A549 (cell line): Measurements from ENCODE around the gene DNMT3L. TPM values are rescaled to one million over a fixed set of nuclear protein-coding genes. Genes with fewer than 3 reads are reported as not detected.

ENCODE experiments used
- ATAC-seq, 2 experiments: fragments of 200-7000 bp in 1 of 2; fragments of >200 bp in 1 of 2; cut with Nextera tagmentation in 1 of 2; cut with Tn5 transposase in 1 of 2; 3 replicates each; pipeline versions ENCODE4 v1.8.0 to v1.9.1; 2018 to 2020; ENCODE audit warnings: mild to moderate bottlenecking in 1 of 2, moderate library complexity in 1 of 2
- CTCF ChIA-PET: fragments of 300-600 bp; sonication (Branson Sonifier 250); formaldehyde crosslinking; extraction: SDS; loops from one replicate; lab custom pipeline; 2021; ENCODE audit warnings: antibody characterized with exemption, inconsistent platforms; lab: Yijun Ruan, JAX
- POLR2A ChIA-PET: fragments of 350-600 bp; formaldehyde crosslinking; extraction: SDS; loops from one replicate; lab custom pipeline; 2021; ENCODE audit warnings: antibody characterized with exemption, inconsistent platforms; lab: Yijun Ruan, JAX
- DNase-seq, 2 experiments: peaks; one replicate each; pipeline versions ENCODE4 v3.0.0 to v3.0.0-alpha.2; 2011 to 2016; ENCODE audit warnings: low read depth in 1 of 2, low spot score in 1 of 2
- FAIRE-seq: peaks from 2 replicates; lab custom pipeline; 2011; peaks lifted over from hg19 to GRCh38; lab: Jason Lieb, UNC
- H3K27ac ChIP-seq, 2 experiments: fragments of >200 bp; sonication (Bioruptor Twin); formaldehyde crosslinking; 3 replicates each; pipeline ENCODE4 v1.5.1; 2016 to 2017
- H3K4me1 ChIP-seq: fragments of >200 bp; sonication (Bioruptor Twin); formaldehyde crosslinking; 3 replicates; pipeline ENCODE4 v1.6.1; 2016
- H3K4me2 ChIP-seq: fragments of >200 bp; sonication (Bioruptor Twin); formaldehyde crosslinking; 3 replicates; pipeline ENCODE4 v1.6.1; 2016
- H3K4me3 ChIP-seq: fragments of >200 bp; sonication (Bioruptor Twin); formaldehyde crosslinking; 3 replicates; pipeline ENCODE4 v1.5.1; 2016
- H3K9me3 ChIP-seq: fragments of >200 bp; sonication (Bioruptor Twin); formaldehyde crosslinking; 3 replicates; pipeline ENCODE4 v1.6.1; 2016
- BHLHE40 ChIP-seq: IDR thresholded peaks from 2 replicates; pipeline ENCODE4 v1.6.1; 2012; ENCODE audit warnings: low read depth, low read length, inconsistent platforms
- CBX2 ChIP-seq: fragments of 200-600 bp; sonication (generic); IDR thresholded peaks from 2 replicates; pipeline ENCODE4 v1.6.1; 2016; ENCODE audit warnings: low read depth, mild to moderate bottlenecking, borderline replicate concordance
- CHD2 ChIP-seq: fragments of 150-350 bp; IDR thresholded peaks from 2 replicates; pipeline ENCODE4 v1.6.1; 2014; ENCODE audit warnings: low read length; ENCODE audit not compliant: partially characterized antibody
- E2F6 ChIP-seq: IDR thresholded peaks from 2 replicates; pipeline ENCODE4 v1.6.1; 2012; ENCODE audit warnings: low read depth, borderline replicate concordance
- EHF ChIP-seq: fragments of 250-450 bp; sonication (Bioruptor Pico); IDR thresholded peaks from 2 replicates; pipeline ENCODE4 v1.5.0; 2020; ENCODE audit warnings: mild to moderate bottlenecking
- EHMT2 ChIP-seq: fragments of 200-600 bp; sonication (generic); IDR thresholded peaks from 2 replicates; pipeline ENCODE4 v1.6.1; 2016; ENCODE audit warnings: antibody characterized with exemption, low read depth, mild to moderate bottlenecking, moderate library complexity
- ELK1 ChIP-seq: fragments of 150-350 bp; IDR thresholded peaks from 2 replicates; pipeline ENCODE4 v1.6.1; 2014; ENCODE audit warnings: low read depth, mild to moderate bottlenecking, low read length
- EP300 ChIP-seq, 2 experiments: fragments of >200 bp; sonication (Bioruptor Twin); formaldehyde crosslinking; IDR thresholded peaks; 2 replicates in 1 of 2; 3 replicates in 1 of 2; pipeline ENCODE4 v1.6.1; 2016 to 2017
- FOSB ChIP-seq: fragments of 250-450 bp; sonication (Bioruptor Pico); IDR thresholded peaks from 2 replicates; pipeline ENCODE4 v1.5.0; 2020; ENCODE audit warnings: mild to moderate bottlenecking, moderate library complexity
- FOSL2 ChIP-seq, 2 experiments: fragments of 450-650 bp in 1 of 2; fragments of >200 bp in 1 of 2; sonication (Bioruptor Twin) in 1 of 2; formaldehyde crosslinking; IDR thresholded peaks; 2 replicates each; pipeline versions ENCODE4 v1.5.0 to v1.6.1; 2016 to 2020; ENCODE audit warnings: mild to moderate bottlenecking in 1 of 2, moderate library complexity in 1 of 2
- GATA3 ChIP-seq: IDR thresholded peaks from 2 replicates; pipeline ENCODE4 v1.6.1; 2012; ENCODE audit warnings: borderline replicate concordance
- HDAC2 ChIP-seq: fragments of 200-600 bp; sonication (generic); IDR thresholded peaks from 2 replicates; pipeline ENCODE4 v1.6.1; 2016
- HOXA7 ChIP-seq: fragments of 250-450 bp; sonication (Bioruptor Pico); IDR thresholded peaks from 2 replicates; pipeline ENCODE4 v1.5.0; 2020; ENCODE audit warnings: mild to moderate bottlenecking, moderate library complexity
- HOXB13 ChIP-seq: fragments of 250-450 bp; sonication (Bioruptor Pico); IDR thresholded peaks from 2 replicates; pipeline ENCODE4 v1.5.0; 2020; ENCODE audit warnings: low read depth, mild to moderate bottlenecking, moderate library complexity
- JUNB ChIP-seq: fragments of >200 bp; sonication (Bioruptor Twin); formaldehyde crosslinking; IDR thresholded peaks from 2 replicates; pipeline ENCODE4 v1.6.1; 2016
- KDM5A ChIP-seq: fragments of 200-600 bp; sonication (generic); IDR thresholded peaks from 2 replicates; pipeline ENCODE4 v1.6.1; 2016; ENCODE audit warnings: antibody characterized with exemption, mild to moderate bottlenecking
- MAFK ChIP-seq: fragments of 450-650 bp; IDR thresholded peaks from 2 replicates; pipeline ENCODE4 v1.6.1; 2014; ENCODE audit not compliant: partially characterized antibody
- MAZ ChIP-seq: fragments of 150-350 bp; IDR thresholded peaks from 2 replicates; pipeline ENCODE4 v1.6.1; 2014; ENCODE audit warnings: antibody characterized with exemption, low read depth, low read length, borderline replicate concordance
- NR3C1 ChIP-seq: fragments of >200 bp; sonication (Bioruptor Twin); formaldehyde crosslinking; IDR thresholded peaks from 3 replicates; pipeline ENCODE4 v1.6.1; 2017
- POLR2AphosphoS2 ChIP-seq: conservative IDR thresholded peaks from 2 replicates; pipeline ENCODE4 v1.6.1; 2012; ENCODE audit warnings: low read length, improper control_type of control experiment, inconsistent platforms
- RAD21 ChIP-seq, 2 experiments: fragments of >200 bp in 1 of 2; sonication (Bioruptor Twin) in 1 of 2; formaldehyde crosslinking in 1 of 2; IDR thresholded peaks in 1 of 2; conservative IDR thresholded peaks in 1 of 2; 2 replicates in 1 of 2; 3 replicates in 1 of 2; pipeline ENCODE4 v1.6.1; 2012 to 2018; ENCODE audit warnings: inconsistent platforms in 1 of 2
- RCOR1 ChIP-seq: fragments of 150-350 bp; IDR thresholded peaks from 2 replicates; pipeline ENCODE4 v1.6.1; 2014; ENCODE audit warnings: antibody characterized with exemption, low read length, low read depth
- REST ChIP-seq: fragments of 200-600 bp; sonication (generic); IDR thresholded peaks from 2 replicates; pipeline ENCODE4 v1.6.1; 2016; ENCODE audit warnings: antibody characterized with exemption, mild to moderate bottlenecking, moderate library complexity
- RFX5 ChIP-seq: fragments of 450-650 bp; IDR thresholded peaks from 2 replicates; pipeline ENCODE4 v1.7.1; 2014; ENCODE audit warnings: antibody characterized with exemption, mild to moderate bottlenecking, moderate library complexity
- RNF2 ChIP-seq: fragments of 200-600 bp; sonication (generic); IDR thresholded peaks from 2 replicates; pipeline ENCODE4 v1.6.1; 2016; ENCODE audit warnings: low read depth, mild to moderate bottlenecking, antibody characterized with exemption, moderate library complexity, borderline replicate concordance
- SMC3 ChIP-seq: fragments of >200 bp; sonication (Bioruptor Twin); formaldehyde crosslinking; IDR thresholded peaks from 3 replicates; pipeline ENCODE4 v1.6.1; 2018; ENCODE audit warnings: inconsistent platforms
- ZNF302 ChIP-seq: fragments of 250-450 bp; sonication (Bioruptor Pico); IDR thresholded peaks from 2 replicates; pipeline ENCODE4 v1.9.0; 2021; ENCODE audit warnings: inconsistent platforms, mild to moderate bottlenecking, moderate library complexity
- ZSCAN20 ChIP-seq: fragments of 250-450 bp; sonication (Bioruptor Pico); IDR thresholded peaks from 2 replicates; pipeline ENCODE4 v1.8.0; 2022; ENCODE audit warnings: mild to moderate bottlenecking, moderate library complexity
- WGBS: methylation state at CpG from one replicate; pipeline ENCODE4 v1.1.6; 2017; ENCODE audit errors: missing lambda C conversion rate; 5-methylcytosine and 5-hydroxymethylcytosine counted together
- polyA plus RNA-seq, 4 experiments: library from polyadenylated mRNA; depleted of rRNA in 3 of 4; stranded (reverse); fragments of >200 nt; fragmentation: RNase III in 1 of 4; extraction: RNeasy Plus Mini Kit Qiagen cat#74134 plus additional on column Dnase treatment in 1 of 4; gene quantifications; 2 replicates in 3 of 4; 3 replicates in 1 of 4; pipeline ENCODE4 v1.2.3, GENCODE V29; 2011 to 2017

DNMT3L gene
- polyA plus RNA-seq, 2 of the 4 experiments (the other 2 are of a cell fraction), result not detected

GRCh38 chr21:44293551-44294231, 32.0 kb upstream of the DNMT3L start:
- Histone ChIP-seq H3K9me3 (no peaks in the 10 kb centered on the region), H3K4me2 (no peak overlapping the region), H3K4me3 (no peak overlapping the region), H3K4me1 (peaks cover 18% of the 10 kb centered on the region), H3K27ac (peak overlapping the region in 1 of 2 experiments; percentile 80; a peak in 3 of 6 replicates)
- no peak for ATAC-seq
- POLR2A ChIA-PET, result no interaction called here
- DNase-seq, result no peak
- FAIRE-seq, result no peak
- TF ChIP-seq GATA3, result no peak
- TF ChIP-seq RCOR1, result no peak
- TF ChIP-seq RAD21 (conservative IDR thresholded peaks at IDR 0.05 in 1 of 2, IDR thresholded peaks at IDR 0.05 in 1 of 2), result no peak
- no peak for TF ChIP-seq BHLHE40
- no peak for TF ChIP-seq EHMT2
- TF ChIP-seq RFX5, result no peak
- TF ChIP-seq ZNF302 (CRISPR knock-in tag), result no peak
- no peak for TF ChIP-seq JUNB
- no peak for TF ChIP-seq REST
- TF ChIP-seq HDAC2, result no peak
- no peak for TF ChIP-seq ZSCAN20
- TF ChIP-seq MAZ, result no peak
- TF ChIP-seq HOXB13, result no peak
- no peak for TF ChIP-seq E2F6
- TF ChIP-seq FOSB (CRISPR knock-in tag), result no peak
- TF ChIP-seq KDM5A, result no peak
- TF ChIP-seq NR3C1, result no peak
- no peak for TF ChIP-seq CBX2
- TF ChIP-seq EHF (CRISPR knock-in tag), result no peak
- CTCF ChIA-PET, result interaction anchor here (1.9 kb wide), 1 partner anchor 11 kb away, joined by 10 read pairs; no protein-coding TSS in a partner anchor
- WGBS, result 79% methylated on average over 9 of the region's 33 CpGs

GRCh38 chr21:44292812-44293195, 31.1 kb upstream of the DNMT3L start:
- ATAC-seq (no peak), DNase-seq (no peak), FAIRE-seq (no peak)
- TF ChIP-seq ZNF302 (CRISPR knock-in tag) (no peak), EP300 (IDR thresholded peaks at IDR 0.05) (no peak), HDAC2 (no peak), RCOR1 (no peak), MAFK (no peak), E2F6 (no peak), RNF2 (no peak), HOXA7 (CRISPR knock-in tag) (no peak), HOXB13 (no peak), POLR2AphosphoS2 (no peak), FOSL2 (IDR thresholded peaks at IDR 0.05) (no peak), FOSL2 (CRISPR knock-in tag; IDR thresholded peaks at IDR 0.05) (no peak), SMC3 (no peak), CHD2 (no peak), ELK1 (no peak), EHF (CRISPR knock-in tag) (no peak)
- peaks cover 18% of the 10 kb centered on the region for H3K4me1 ChIP-seq
- H3K27ac ChIP-seq, result no peak overlapping the region
- no peak overlapping the region for H3K4me3 ChIP-seq
- H3K9me3 ChIP-seq, result no peaks in the 10 kb centered on the region
- ChIA-PET CTCF (no interaction called here), POLR2A (no interaction called here)
- H3K4me2 ChIP-seq, result no peak overlapping the region
- no CpG with 5 or more reads among the region's 15 CpGs for WGBS
